WI38 (cell line): ENCODE data around the gene SLMAP.
A peak's percentile ranks its signal among the peaks of the same experiment; 100 is the strongest.

Experiments
- H3K4me3 ChIP-seq: 2 replicates; pipeline ENCODE4 v1.5.1; 2011; ENCODE audit warnings: low read depth, mild to moderate bottlenecking, control low read depth, low read length
- TF ChIP-seq, protein P1 (sequence below): IDR thresholded peaks from 2 replicates; pipeline ENCODE4 v1.5.1; 2012; ENCODE audit warnings: low read depth, mild to moderate bottlenecking, control low read depth, low read length

Gene SLMAP

DNA sequence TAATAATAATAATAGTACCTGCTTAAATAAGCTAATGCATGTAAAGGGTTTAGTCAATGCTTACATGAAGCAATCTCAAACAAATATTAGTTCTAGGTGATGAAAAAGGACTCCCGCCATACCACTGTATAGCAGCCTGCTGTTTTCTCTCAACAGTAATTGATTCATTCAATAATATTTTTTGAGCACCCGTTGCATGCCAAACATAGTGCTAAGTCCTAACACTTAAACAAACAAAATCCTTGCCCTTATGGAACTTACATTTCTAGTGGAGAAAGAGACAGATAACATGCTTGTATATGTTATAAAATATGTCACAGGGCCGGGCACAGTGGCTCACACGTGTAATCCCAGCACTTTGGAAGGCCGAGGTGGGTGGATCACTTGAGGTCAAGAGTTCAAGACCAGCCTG is 190.9 kb downstream of the SLMAP start:
- no peak overlapping the region for H3K4me3 ChIP-seq
- TF ChIP-seq, protein P1, sequence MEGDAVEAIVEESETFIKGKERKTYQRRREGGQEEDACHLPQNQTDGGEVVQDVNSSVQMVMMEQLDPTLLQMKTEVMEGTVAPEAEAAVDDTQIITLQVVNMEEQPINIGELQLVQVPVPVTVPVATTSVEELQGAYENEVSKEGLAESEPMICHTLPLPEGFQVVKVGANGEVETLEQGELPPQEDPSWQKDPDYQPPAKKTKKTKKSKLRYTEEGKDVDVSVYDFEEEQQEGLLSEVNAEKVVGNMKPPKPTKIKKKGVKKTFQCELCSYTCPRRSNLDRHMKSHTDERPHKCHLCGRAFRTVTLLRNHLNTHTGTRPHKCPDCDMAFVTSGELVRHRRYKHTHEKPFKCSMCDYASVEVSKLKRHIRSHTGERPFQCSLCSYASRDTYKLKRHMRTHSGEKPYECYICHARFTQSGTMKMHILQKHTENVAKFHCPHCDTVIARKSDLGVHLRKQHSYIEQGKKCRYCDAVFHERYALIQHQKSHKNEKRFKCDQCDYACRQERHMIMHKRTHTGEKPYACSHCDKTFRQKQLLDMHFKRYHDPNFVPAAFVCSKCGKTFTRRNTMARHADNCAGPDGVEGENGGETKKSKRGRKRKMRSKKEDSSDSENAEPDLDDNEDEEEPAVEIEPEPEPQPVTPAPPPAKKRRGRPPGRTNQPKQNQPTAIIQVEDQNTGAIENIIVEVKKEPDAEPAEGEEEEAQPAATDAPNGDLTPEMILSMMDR, result no peak

DNA sequence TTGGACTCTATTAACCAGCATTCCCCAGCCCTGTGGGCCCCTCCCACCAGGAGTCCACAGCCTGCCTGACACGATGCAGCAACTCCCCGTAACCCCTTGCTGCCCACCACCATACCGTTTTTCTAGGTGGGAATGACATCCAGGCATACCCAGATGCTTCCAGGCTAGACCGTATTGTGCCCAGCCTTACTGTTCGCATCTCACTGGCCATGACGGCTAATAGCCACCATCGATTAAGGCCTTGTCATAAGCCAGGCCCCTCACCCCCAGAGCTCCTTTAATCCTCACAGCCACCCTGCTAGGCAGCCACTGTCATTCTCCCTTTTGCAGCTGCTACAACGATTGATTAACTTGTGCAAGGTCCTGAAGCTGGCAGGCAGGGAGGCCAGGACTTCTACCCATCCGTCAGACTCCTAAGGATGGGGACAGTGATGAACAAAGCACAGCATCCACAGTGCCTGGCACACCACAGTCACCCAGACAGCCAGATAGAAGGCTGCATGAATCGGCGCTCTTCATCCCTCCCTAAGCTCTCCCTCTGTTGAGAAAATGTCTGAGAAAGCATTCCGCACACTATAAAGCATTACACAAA is 192.1 kb downstream of the SLMAP start:
- TF ChIP-seq, protein P1, result no peak
- no peak overlapping the region for H3K4me3 ChIP-seq

DNA sequence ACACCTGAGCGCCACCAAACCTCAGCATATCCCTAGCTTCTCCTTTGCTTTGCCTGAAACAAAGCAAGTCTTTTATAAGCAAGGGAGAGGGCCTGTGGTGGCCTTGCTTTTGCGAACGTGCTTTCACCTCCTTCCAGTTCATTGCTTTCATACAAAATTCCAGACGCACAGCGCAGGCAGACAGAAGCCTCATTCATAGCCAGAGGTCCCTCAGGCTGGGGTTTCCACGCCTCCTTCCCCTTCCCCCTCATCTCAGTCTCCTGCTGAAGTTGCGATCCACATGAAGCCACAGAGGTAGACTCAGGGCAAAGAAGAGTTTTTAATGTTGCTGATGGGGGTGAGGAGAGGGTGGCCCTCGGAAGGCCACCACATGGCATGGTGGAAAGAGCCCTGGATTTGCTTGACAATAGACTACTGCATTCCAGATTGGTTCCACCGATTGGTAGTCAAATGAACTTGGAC is 192.7 kb downstream of the SLMAP start:
- H3K4me3 ChIP-seq, result no peak overlapping the region
- TF ChIP-seq, protein P1, result no peak

DNA sequence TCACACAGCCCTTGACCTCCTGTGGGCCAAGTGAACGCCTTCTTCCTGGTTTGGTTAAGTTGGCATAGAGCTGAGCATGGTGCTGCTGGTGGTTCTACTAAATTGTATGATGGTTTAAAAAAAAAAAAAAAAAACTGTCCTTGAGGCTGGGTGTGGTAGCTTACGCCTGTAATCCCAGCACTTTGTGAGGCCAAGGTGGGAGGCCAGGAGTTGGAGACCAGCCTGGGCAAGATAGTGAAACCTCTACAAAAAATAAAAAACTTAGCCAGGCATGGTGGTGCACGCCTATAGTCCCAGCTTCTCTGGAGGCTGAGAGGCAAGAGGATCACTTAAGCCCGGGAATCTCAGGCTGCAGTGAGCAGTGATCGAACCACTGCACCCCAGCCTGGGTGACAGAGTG is 193.2 kb downstream of the SLMAP start:
- TF ChIP-seq, protein P1, result no peak
- H3K4me3 ChIP-seq, result no peak overlapping the region

DNA sequence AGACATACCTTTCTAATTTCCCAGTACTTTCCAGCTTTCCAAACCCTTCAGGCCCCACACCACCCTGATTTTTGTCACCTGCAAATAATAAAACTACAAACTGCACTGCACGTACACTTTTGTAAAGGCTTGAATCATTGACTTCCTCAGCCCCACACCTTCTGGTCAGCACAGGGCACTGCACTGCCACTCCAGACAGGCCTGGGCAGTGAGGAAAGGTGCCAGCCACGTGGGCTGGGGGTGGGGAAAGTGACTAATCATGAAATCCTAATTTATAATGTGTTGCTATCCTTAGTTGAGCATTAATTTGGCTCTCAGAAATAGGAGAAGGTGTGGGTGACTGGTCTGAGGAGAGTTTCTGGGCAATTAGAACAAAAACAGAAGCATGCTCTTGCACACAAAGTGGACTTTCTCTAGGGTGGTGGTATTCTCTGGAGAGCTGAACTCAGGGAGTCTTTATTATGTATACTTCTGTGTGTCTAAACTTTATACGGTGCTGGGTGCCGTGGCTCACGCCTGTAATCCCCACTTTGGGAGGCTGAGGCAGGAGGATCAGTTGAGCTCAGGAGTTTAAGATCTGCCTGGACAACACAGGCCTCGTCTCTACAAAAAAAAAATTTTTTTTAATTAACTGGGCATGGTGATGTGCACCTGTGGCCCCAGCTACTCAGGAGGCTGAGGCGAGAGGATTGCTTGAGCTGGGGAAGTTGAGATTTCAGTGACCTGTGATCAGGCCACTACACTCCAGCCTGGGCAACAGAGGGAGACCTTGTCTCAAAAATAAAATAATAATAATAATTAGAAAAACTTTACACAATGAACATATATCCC is 193.9 kb downstream of the SLMAP start:
- TF ChIP-seq, protein P1, result peak; percentile 14; the same call in 1 of the 2 replicates
- no peak overlapping the region for H3K4me3 ChIP-seq

DNA sequence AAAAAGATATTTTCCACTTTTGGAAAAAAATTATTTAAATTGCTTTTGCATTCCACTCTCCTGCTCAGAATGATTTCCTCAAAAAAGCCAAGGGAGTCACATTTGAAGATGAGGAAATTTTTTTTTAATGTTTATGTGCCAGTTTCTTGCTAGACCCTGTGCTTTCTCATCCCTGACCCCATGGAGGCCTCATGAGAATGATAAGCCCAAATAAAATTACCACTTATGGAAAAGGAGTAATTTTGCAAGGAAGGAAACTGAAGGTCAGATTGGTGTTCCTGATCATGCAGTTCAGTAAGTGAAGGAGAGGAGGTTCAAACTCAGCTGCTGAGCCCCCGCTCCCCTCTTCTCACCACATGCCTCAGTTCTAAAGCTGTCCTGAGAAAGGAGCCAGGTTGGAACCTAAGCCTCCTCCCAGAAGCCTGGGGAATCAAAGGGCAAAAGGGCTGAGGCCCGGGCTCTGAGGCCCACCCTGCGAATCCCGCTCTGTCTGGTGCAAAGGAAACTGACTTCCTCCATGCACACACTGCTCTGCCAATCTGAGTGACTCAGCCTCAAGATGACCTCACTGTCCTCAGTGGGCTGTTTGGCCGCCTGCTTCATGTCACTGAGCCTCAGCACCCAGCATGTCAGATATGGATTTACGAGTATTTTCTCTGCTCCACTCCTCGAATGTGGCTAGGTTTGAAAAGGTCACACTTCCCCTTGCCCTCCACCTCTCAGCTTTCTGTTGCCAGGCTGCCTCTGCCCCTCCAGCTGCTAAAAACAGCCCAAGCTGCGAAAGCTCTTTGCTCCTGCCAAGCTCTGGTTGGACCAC is 195.2 kb downstream of the SLMAP start:
- TF ChIP-seq, protein P1, result no peak
- H3K4me3 ChIP-seq, result no peak overlapping the region
